ENCODE results near the gene ZNF512B.
"Not testable (repeated sequence)": the region's sequence is repeated elsewhere in the genome, so short reads cannot be mapped to it uniquely, and the experiment has no call there.

Gene ZNF512B

DNA sequence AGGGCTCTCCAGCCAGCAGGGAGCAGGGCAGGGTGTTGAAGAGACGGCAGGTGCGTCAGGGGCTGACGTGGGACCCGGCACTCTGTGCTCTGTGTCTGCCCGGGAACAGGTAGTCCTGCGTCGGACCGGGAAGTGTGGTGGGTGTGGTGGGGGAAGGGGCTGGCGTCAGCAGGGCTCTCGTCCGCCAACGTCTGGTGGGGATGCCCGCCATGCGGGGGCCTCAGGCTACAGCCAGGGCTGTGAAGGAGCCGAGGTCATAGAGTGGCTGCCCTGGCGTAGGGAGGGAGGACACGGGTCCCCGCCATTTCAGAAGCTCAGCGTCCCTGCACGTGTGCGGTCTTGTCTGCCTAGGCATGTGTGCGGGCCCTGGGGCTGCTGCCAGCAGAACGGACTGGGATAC lies 49.5 kb downstream of the ZNF512B start:
- Histone ChIP-seq H3K27ac (ENCODE audit: low read depth, low read length) (no peak overlapping the region), H3K9me2 (replicated peaks; ENCODE audit: control insufficient read depth, low read length) (no peaks in the 10 kb centered on the region), H3K4me3 (ENCODE audit: low read length) (no peak overlapping the region), H4K20me1 (ENCODE audit: control insufficient read depth, insufficient read depth, low read depth, low read length) (no peaks in the 10 kb centered on the region), H3K36me3 (ENCODE audit: control insufficient read depth, low read length) (peaks cover 20% of the 10 kb centered on the region), H3K4me2 (ENCODE audit: low read length) (no peak overlapping the region), H3K9me3 (ENCODE audit: control insufficient read depth, insufficient read depth, low read length) (peaks cover 9% of the 10 kb centered on the region; the same call in 1 of the 2 replicates), H3K27me3 (ENCODE audit: control insufficient read depth, low read length) (no peaks in the 10 kb centered on the region), H3K79me2 (ENCODE audit: control insufficient read depth, low read length) (peaks cover 75% of the 10 kb centered on the region), H3F3A (ENCODE audit: control insufficient read depth, insufficient read depth) (no peaks in the 10 kb centered on the region), H3K4me1 (ENCODE audit: control insufficient read depth, low read length) (peaks cover 35% of the 10 kb centered on the region)
- TF ChIP-seq EZH2phosphoT487 (IDR thresholded peaks at IDR 0.05; ENCODE audit: borderline replicate concordance, low read length) = no peak
- TF ChIP-seq, protein P1, sequence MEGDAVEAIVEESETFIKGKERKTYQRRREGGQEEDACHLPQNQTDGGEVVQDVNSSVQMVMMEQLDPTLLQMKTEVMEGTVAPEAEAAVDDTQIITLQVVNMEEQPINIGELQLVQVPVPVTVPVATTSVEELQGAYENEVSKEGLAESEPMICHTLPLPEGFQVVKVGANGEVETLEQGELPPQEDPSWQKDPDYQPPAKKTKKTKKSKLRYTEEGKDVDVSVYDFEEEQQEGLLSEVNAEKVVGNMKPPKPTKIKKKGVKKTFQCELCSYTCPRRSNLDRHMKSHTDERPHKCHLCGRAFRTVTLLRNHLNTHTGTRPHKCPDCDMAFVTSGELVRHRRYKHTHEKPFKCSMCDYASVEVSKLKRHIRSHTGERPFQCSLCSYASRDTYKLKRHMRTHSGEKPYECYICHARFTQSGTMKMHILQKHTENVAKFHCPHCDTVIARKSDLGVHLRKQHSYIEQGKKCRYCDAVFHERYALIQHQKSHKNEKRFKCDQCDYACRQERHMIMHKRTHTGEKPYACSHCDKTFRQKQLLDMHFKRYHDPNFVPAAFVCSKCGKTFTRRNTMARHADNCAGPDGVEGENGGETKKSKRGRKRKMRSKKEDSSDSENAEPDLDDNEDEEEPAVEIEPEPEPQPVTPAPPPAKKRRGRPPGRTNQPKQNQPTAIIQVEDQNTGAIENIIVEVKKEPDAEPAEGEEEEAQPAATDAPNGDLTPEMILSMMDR (IDR thresholded peaks at IDR 0.05; ENCODE audit: low read depth, low read length, poor library complexity, severe bottlenecking) = no peak

DNA sequence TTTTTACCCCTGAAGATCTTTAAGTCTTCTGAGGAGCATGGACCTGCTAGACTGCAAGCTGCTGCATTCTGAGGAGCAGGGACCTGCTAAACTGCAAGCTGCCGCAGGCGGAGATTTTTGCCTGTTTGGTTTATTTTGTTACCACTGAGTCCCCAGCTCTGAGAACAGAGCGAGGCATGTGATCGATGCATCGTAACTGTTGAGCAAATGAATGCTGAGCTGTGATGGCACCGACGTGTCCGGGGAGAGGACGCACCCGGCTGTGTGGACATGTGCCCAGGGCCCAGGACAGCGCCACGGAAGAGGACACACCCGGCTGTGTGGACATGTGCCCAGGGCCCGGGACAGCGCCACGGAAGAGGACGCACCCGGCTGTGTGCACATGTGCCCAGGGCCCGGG lies 50.6 kb downstream of the ZNF512B start:
- Histone ChIP-seq H3K9me2 (replicated peaks; ENCODE audit: control insufficient read depth, low read length) (no peaks in the 10 kb centered on the region), H3K36me3 (ENCODE audit: control insufficient read depth, low read length) (peaks cover 25% of the 10 kb centered on the region), H3K27ac (ENCODE audit: low read depth, low read length) (peak overlapping the region; percentile 14; the same call in 1 of the 2 replicates), H3K4me1 (ENCODE audit: control insufficient read depth, low read length) (peaks cover 35% of the 10 kb centered on the region), H3K27me3 (ENCODE audit: control insufficient read depth, low read length) (no peaks in the 10 kb centered on the region), H3K4me2 (ENCODE audit: low read length) (no peak overlapping the region), H3F3A (ENCODE audit: control insufficient read depth, insufficient read depth) (no peaks in the 10 kb centered on the region), H3K4me3 (ENCODE audit: low read length) (no peak overlapping the region), H4K20me1 (ENCODE audit: control insufficient read depth, insufficient read depth, low read depth, low read length) (no peaks in the 10 kb centered on the region), H3K79me2 (ENCODE audit: control insufficient read depth, low read length) (peaks cover 77% of the 10 kb centered on the region), H3K9me3 (ENCODE audit: control insufficient read depth, insufficient read depth, low read length) (peaks cover 11% of the 10 kb centered on the region; the same call in 1 of the 2 replicates)
- TF ChIP-seq, protein P1 (IDR thresholded peaks at IDR 0.05; ENCODE audit: low read depth, low read length, poor library complexity, severe bottlenecking) = no peak
- no peak for TF ChIP-seq EZH2phosphoT487 (IDR thresholded peaks at IDR 0.05; ENCODE audit: borderline replicate concordance, low read length)

DNA sequence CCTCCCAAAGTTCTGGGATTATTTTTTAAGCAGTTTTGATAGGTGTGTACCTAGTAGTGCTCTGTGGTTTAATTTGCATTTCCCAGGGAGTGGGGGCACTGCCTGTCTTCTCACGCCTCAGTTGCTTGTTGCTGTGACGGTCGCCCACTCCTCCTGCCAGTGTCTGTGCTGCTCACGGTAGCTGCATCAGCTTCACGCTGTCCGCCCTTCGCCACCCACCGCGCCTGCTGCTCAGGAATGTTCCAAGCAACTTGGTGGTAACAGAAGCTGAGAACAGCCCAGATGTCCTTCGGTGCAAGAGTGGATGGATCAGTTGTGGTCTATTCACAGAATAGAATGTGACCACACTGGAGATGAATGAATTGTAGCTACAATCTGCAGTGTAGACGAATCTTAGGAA lies 51.9 kb downstream of the ZNF512B start:
- Histone ChIP-seq H3K4me2 (ENCODE audit: low read length) (peak overlapping the region; percentile 55), H3K4me1 (ENCODE audit: control insufficient read depth, low read length) (peaks cover 35% of the 10 kb centered on the region), H3F3A (ENCODE audit: control insufficient read depth, insufficient read depth) (no peaks in the 10 kb centered on the region), H4K20me1 (ENCODE audit: control insufficient read depth, insufficient read depth, low read depth, low read length) (no peaks in the 10 kb centered on the region), H3K4me3 (ENCODE audit: low read length) (peak overlapping the region; percentile 36; the same call in 1 of the 2 replicates), H3K9me3 (ENCODE audit: control insufficient read depth, insufficient read depth, low read length) (peaks cover 11% of the 10 kb centered on the region; the same call in 1 of the 2 replicates), H3K79me2 (ENCODE audit: control insufficient read depth, low read length) (peaks cover 78% of the 10 kb centered on the region), H3K9me2 (replicated peaks; ENCODE audit: control insufficient read depth, low read length) (no peaks in the 10 kb centered on the region), H3K27me3 (ENCODE audit: control insufficient read depth, low read length) (no peaks in the 10 kb centered on the region), H3K36me3 (ENCODE audit: control insufficient read depth, low read length) (peaks cover 34% of the 10 kb centered on the region), H3K27ac (ENCODE audit: low read depth, low read length) (no peak overlapping the region)
- TF ChIP-seq EZH2phosphoT487 (IDR thresholded peaks at IDR 0.05; ENCODE audit: borderline replicate concordance, low read length) = no peak
- TF ChIP-seq, protein P1 (IDR thresholded peaks at IDR 0.05; ENCODE audit: low read depth, low read length, poor library complexity, severe bottlenecking) = no peak

- Histone ChIP-seq H3K79me2 (ENCODE audit: control insufficient read depth, low read length) (peaks cover 87% of the 10 kb centered on the region), H3K4me1 (ENCODE audit: control insufficient read depth, low read length) (peaks cover 35% of the 10 kb centered on the region), H3K36me3 (ENCODE audit: control insufficient read depth, low read length) (peaks cover 34% of the 10 kb centered on the region), H3K9me3 (ENCODE audit: control insufficient read depth, insufficient read depth, low read length) (peaks cover 11% of the 10 kb centered on the region; the same call in 1 of the 2 replicates)
- H3K9me2 ChIP-seq (replicated peaks; ENCODE audit: control insufficient read depth, low read length); H3K4me3 ChIP-seq (ENCODE audit: low read length); H3F3A ChIP-seq (ENCODE audit: control insufficient read depth, insufficient read depth); H4K20me1 ChIP-seq (ENCODE audit: control insufficient read depth, insufficient read depth, low read depth, low read length); H3K27ac ChIP-seq (ENCODE audit: low read depth, low read length); H3K27me3 ChIP-seq (ENCODE audit: control insufficient read depth, low read length); H3K4me2 ChIP-seq (ENCODE audit: low read length): not testable (repeated sequence)
These were observed 53.3 kb downstream of the ZNF512B start for GRCh38 chr20:63916371-63916939.
